SK-N-MC (cell line): ENCODE measurements around the gene RHOXF2.

Source experiments
- EZH2 ChIP-seq: fragments of 200-600 bp; sonication (generic); IDR thresholded peaks from one replicate; pipeline ENCODE4 v1.6.1; 2017; ENCODE audit warnings: antibody characterized with exemption
- POLR2AphosphoS5 ChIP-seq: IDR thresholded peaks from 2 replicates; pipeline ENCODE4 v1.6.1; 2012; ENCODE audit warnings: mild to moderate bottlenecking, low read depth, low read length, borderline replicate concordance

DNA sequence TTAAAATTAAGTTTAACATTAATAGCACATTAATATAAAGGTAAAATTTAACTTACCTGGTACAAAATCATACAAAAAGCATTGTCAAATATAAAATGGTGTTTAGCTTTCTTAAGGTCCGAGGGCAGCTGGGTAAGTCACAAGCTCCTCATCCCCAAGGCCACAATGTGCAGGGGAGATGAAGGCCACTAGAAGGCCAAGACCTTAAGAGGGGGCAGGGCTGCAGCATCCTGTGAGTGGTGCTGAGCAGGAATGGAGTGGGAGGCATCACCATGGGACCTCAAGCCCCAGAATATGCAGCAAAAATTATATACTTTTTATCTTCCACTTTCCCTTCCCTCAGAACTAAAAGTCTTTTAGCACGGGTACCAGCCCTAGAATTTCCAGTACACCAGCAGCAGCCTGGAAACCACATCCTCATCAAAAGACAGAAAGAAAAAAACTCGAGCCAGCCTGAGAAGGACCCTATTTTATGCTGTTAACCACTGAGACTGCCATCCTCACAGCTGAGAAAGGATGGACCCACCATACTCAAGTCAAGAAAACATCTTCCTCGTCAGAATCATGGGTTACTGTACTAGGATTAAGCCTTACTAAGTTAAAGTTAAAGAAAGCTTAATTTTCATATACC lies 13.0 kb upstream of the RHOXF2 start:
- no peak for TF ChIP-seq EZH2
- no peak for TF ChIP-seq POLR2AphosphoS5
